BJ (cell line): ENCODE results near the gene DCANP1. TPM values are rescaled to one million over a fixed set of nuclear protein-coding genes. Genes with fewer than 3 reads are reported as not detected.

Experiments used
- CTCF ChIA-PET: fragments of 350-600 bp; formaldehyde crosslinking; extraction: SDS; loops from one replicate; lab custom pipeline; 2021; ENCODE audit warnings: antibody characterized with exemption, inconsistent platforms; lab: Yijun Ruan, JAX
- POLR2A ChIA-PET: fragments of 300-600 bp; sonication (Branson Sonifier 250); formaldehyde crosslinking; extraction: SDS; loops from one replicate; lab custom pipeline; 2021; ENCODE audit warnings: antibody characterized with exemption; lab: Charles Lee
- DNase-seq: peaks from one replicate; pipeline ENCODE4 v3.0.0-alpha.2; 2011; ENCODE audit warnings: low read depth
- H3K27me3 ChIP-seq: 2 replicates; pipeline ENCODE4 v1.6.0; 2011; ENCODE audit warnings: low read length; ENCODE audit not compliant: control insufficient read depth, insufficient read depth
- H3K36me3 ChIP-seq: 2 replicates; pipeline ENCODE4 v1.5.1; 2011; ENCODE audit warnings: low read length; ENCODE audit not compliant: control insufficient read depth, insufficient read depth
- H3K4me3 ChIP-seq: 2 replicates; pipeline ENCODE4 v1.5.1; 2011; ENCODE audit warnings: low read depth, mild to moderate bottlenecking, control low read depth, low read length
- CTCF ChIP-seq: IDR thresholded peaks from 2 replicates; pipeline ENCODE4 v1.5.1; 2011; ENCODE audit warnings: low read depth, mild to moderate bottlenecking, control low read depth, inconsistent platforms, low read length, moderate library complexity; ENCODE audit not compliant: insufficient read depth
- polyA plus RNA-seq: library from polyadenylated mRNA; depleted of rRNA; stranded (reverse); fragments of >200 nt; gene quantifications from 2 replicates; pipeline ENCODE4 v1.2.3, GENCODE V29; 2011

The DCANP1 gene
- polyA plus RNA-seq, 1 experiment: not detected

GRCh38 chr5:135473956-135474670 lies 27.0 kb upstream of the DCANP1 start:
- ChIA-PET POLR2A (no interaction called here), CTCF (interaction anchor here (7.6 to 26.3 kb wide), 2 partner anchors 11 to 89 kb away, joined by 74 to 1147 read pairs; partner anchors contain the start of gene CXCL14)
- no peak for DNase-seq
- H3K4me3 ChIP-seq: no peak overlapping the region
- H3K27me3 ChIP-seq: peaks cover 2% of the 10 kb centered on the region; the same call in 1 of the 2 replicates
- TF ChIP-seq CTCF: no peak
- H3K36me3 ChIP-seq: no peaks in the 10 kb centered on the region

- TF ChIP-seq CTCF: no peak
- POLR2A ChIA-PET: no interaction called here
- peaks cover 2% of the 10 kb centered on the region; the same call in 1 of the 2 replicates for H3K27me3 ChIP-seq
- DNase-seq: no peak
- H3K4me3 ChIP-seq: no peak overlapping the region
- CTCF ChIA-PET: interaction anchor here (0.5 to 26.3 kb wide), 4 partner anchors 11 to 358 kb away, joined by 3 to 1147 read pairs (median 4); partner anchors contain the start of gene CXCL14
- no peaks in the 10 kb centered on the region for H3K36me3 ChIP-seq
These were observed 25.0 kb upstream of the DCANP1 start for GRCh38 chr5:135472141-135472540.

- Histone ChIP-seq H3K36me3 (no peaks in the 10 kb centered on the region), H3K4me3 (no peak overlapping the region), H3K27me3 (peaks cover 4% of the 10 kb centered on the region)
- ChIA-PET POLR2A (no interaction called here), CTCF (interaction anchor here (1.0 to 26.3 kb wide), 4 partner anchors 11 to 358 kb away, joined by 3 to 1147 read pairs (median 4); partner anchors contain the start of gene CXCL14)
- no peak for DNase-seq
- TF ChIP-seq CTCF: no peak
These were observed 24.6 kb upstream of the DCANP1 start for GRCh38 chr5:135471726-135472125.

GRCh38 chr5:135469911-135470310 lies 22.8 kb upstream of the DCANP1 start:
- DNase-seq: no peak
- ChIA-PET CTCF (interaction anchor here (1.2 to 26.3 kb wide), 5 partner anchors 7 to 360 kb away, joined by 3 to 1147 read pairs (median 4); partner anchors contain the start of gene CXCL14), POLR2A (no interaction called here)
- no peaks in the 10 kb centered on the region for H3K36me3 ChIP-seq
- H3K4me3 ChIP-seq: no peak overlapping the region
- TF ChIP-seq CTCF: no peak
- H3K27me3 ChIP-seq: peaks cover 5% of the 10 kb centered on the region

GRCh38 chr5:135468541-135468940 lies 21.4 kb upstream of the DCANP1 start:
- Histone ChIP-seq H3K27me3 (peaks cover 5% of the 10 kb centered on the region), H3K4me3 (no peak overlapping the region), H3K36me3 (no peaks in the 10 kb centered on the region)
- POLR2A ChIA-PET: no interaction called here
- CTCF ChIA-PET: interaction anchor here (0.5 to 26.3 kb wide), 4 partner anchors 11 to 361 kb away, joined by 3 to 1147 read pairs (median 4); partner anchors contain the start of gene CXCL14
- TF ChIP-seq CTCF: no peak
- no peak for DNase-seq
